ENCODE data around the gene CCDC32.

DNA sequence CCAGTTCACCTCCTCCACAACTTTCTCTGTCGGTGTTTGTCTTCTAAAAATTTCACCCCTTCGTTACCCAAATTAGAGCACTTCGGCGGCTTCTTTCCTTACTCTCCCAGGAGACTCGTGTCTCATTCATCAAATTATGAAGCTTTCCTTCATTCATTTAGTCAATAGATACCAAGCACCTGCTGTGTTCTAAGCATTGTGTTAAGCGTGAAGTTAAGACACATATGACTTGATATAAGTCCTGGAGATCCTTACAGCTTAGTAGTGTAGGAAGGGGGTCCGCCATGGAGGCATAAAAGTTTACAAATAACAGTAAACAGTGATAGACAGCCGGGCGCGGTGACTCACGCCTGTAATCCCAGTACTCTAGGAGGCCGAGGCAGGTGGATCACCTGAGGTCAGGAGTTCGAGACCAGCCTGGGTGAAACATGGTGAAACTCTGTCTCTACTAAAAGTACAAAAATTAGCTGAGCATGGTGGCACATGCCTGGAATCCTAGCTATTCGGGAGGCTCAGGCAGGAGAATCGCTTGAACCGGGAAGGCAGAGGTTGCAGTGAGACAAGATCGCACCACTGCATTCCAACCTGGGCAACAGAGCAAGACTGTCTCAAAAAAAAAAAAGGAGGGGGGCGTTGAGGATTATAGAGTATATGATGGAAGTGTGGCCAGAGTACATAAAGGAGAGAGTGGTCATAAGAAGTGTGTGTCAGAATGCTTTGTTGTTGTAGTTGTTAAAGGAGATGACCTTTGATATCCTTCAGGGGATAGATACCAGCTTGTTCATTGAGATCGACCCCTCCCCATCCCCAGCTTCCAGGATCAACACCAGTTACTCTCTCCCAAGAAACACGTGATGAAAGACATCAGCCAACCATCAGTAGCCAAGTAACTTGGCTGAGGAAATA, 744 bp upstream of the CCDC32 start:
- TF ChIP-seq CTCF (IDR thresholded peaks at IDR 0.05) = no peak
- TF ChIP-seq POLR2A (IDR thresholded peaks at IDR 0.05) = no peak
- TF ChIP-seq POLR2AphosphoS5 (IDR thresholded peaks at IDR 0.05) = no peak

All from breast epithelium (tissue), 3 donors.